PC-3 (cell line): ENCODE measurements around the gene TTLL12. TPM values are rescaled to one million over a fixed set of nuclear protein-coding genes. Genes with fewer than 3 reads are reported as not detected.
"Not testable (repeated sequence)": the region's sequence is repeated elsewhere in the genome, so short reads cannot be mapped to it uniquely, and the experiment has no call there.

Experiments used
- ATAC-seq: fragments of 200-7000 bp; cut with Tn5 transposase; 2 replicates; pipeline ENCODE4 v1.9.1; 2020; ENCODE audit warnings: mild to moderate bottlenecking, moderate library complexity
- BruUV-seq: library from RNA; stranded (reverse); fragments of 400-500 nt; replicated peaks from 2 replicates; lab custom pipeline; 2021; lab: Mats Ljungman, UMichigan
- CTCF ChIA-PET: fragments of 300-600 bp; sonication (Branson Sonifier 250); formaldehyde crosslinking; loops from one replicate; lab custom pipeline; 2022; ENCODE audit warnings: antibody characterized with exemption; lab: Charles Lee
- POLR2A ChIA-PET: fragments of 300-600 bp; sonication (Branson Sonifier 250); formaldehyde crosslinking; loops from one replicate; lab custom pipeline; 2022; ENCODE audit warnings: antibody characterized with exemption; ENCODE audit not compliant: unreplicated experiment; lab: Charles Lee
- DNase-seq: peaks from one replicate; pipeline ENCODE4 v3.0.0-alpha.2; 2015
- H2AFZ ChIP-seq: fragments of 300-600 bp; sonication (generic); 2 replicates; pipeline ENCODE4 v1.6.0; 2016; ENCODE audit warnings: antibody characterized with exemption, low read length
- H3F3A ChIP-seq: fragments of 300-600 bp; sonication (generic); one replicate; pipeline ENCODE4 v1.6.0; 2017; ENCODE audit warnings: antibody characterized with exemption, low read length, control low read depth, mild to moderate bottlenecking; ENCODE audit not compliant: unreplicated experiment
- H3K27ac ChIP-seq: fragments of 300-600 bp; sonication (generic); 2 replicates; pipeline ENCODE4 v1.5.1; 2016; ENCODE audit warnings: mild to moderate bottlenecking, low read length
- H3K27me3 ChIP-seq: fragments of 300-600 bp; sonication (generic); 2 replicates; pipeline ENCODE4 v1.6.1; 2016; ENCODE audit warnings: low read length, mixed read lengths
- H3K36me3 ChIP-seq: fragments of 300-600 bp; sonication (generic); 2 replicates; pipeline ENCODE4 v1.6.1; 2016; ENCODE audit warnings: low read depth, mixed run types, low read length, mixed read lengths
- H3K4me1 ChIP-seq: fragments of 300-600 bp; sonication (generic); 2 replicates; pipeline ENCODE4 v1.5.1; 2016; ENCODE audit warnings: low read length; ENCODE audit not compliant: insufficient read depth
- H3K4me2 ChIP-seq: fragments of 300-600 bp; sonication (generic); 2 replicates; pipeline ENCODE4 v1.6.0; 2016; ENCODE audit warnings: low read length
- H3K4me3 ChIP-seq: fragments of 300-600 bp; sonication (generic); 2 replicates; pipeline ENCODE4 v1.5.1; 2016; ENCODE audit warnings: mild to moderate bottlenecking, low read length, mixed read lengths
- H3K79me2 ChIP-seq: fragments of 300-600 bp; sonication (generic); 2 replicates; pipeline ENCODE4 v1.6.1; 2017; ENCODE audit warnings: low read length, mixed read lengths
- H3K9ac ChIP-seq: fragments of 300-600 bp; sonication (generic); 2 replicates; pipeline ENCODE4 v1.6.0; 2016; ENCODE audit warnings: mild to moderate bottlenecking, low read length
- H3K9me2 ChIP-seq: fragments of 300-600 bp; sonication (generic); replicated peaks from 2 replicates; pipeline ENCODE4 v1.6.1; 2016; ENCODE audit warnings: mixed run types, low read length, mixed read lengths
- H3K9me3 ChIP-seq: fragments of 300-600 bp; sonication (generic); 2 replicates; pipeline ENCODE4 v1.6.1; 2016; ENCODE audit warnings: low read length, mixed read lengths
- H4K20me1 ChIP-seq: fragments of 300-600 bp; sonication (generic); 2 replicates; pipeline ENCODE4 v1.6.1; 2016; ENCODE audit warnings: low read length, mixed read lengths
- EZH2 ChIP-seq: fragments of 300-600 bp; sonication (generic); IDR thresholded peaks from one replicate; pipeline ENCODE4 v1.6.1; 2017; ENCODE audit warnings: antibody characterized with exemption, mild to moderate bottlenecking, low read length; ENCODE audit not compliant: unreplicated experiment
- EZH2phosphoT487 ChIP-seq: fragments of 300-600 bp; sonication (generic); IDR thresholded peaks from 2 replicates; pipeline ENCODE4 v1.6.1; 2018; ENCODE audit warnings: mild to moderate bottlenecking, antibody characterized with exemption, low read length, borderline replicate concordance
- intact Hi-C: fragments of 100-400 bp; cut with micrococcal nuclease; formaldehyde crosslinking; loops from 2 replicates; pipeline ENCODE4 v1.9.0; 2023
- total RNA-seq: library from RNA; depleted of rRNA; stranded (reverse); fragments of >200 nt; gene quantifications from 2 replicates; pipeline ENCODE4 v1.2.3, GENCODE V29; 2014
- TF ChIP-seq, protein P1 (sequence below): fragments of 300-600 bp; sonication (generic); conservative IDR thresholded peaks from 2 replicates; pipeline ENCODE4 v1.5.1; 2017; ENCODE audit warnings: antibody characterized with exemption, low read depth, mild to moderate bottlenecking, low read length

Gene TTLL12
- total RNA-seq, 1 experiment from 2014 or later: 48.9 TPM

DNA sequence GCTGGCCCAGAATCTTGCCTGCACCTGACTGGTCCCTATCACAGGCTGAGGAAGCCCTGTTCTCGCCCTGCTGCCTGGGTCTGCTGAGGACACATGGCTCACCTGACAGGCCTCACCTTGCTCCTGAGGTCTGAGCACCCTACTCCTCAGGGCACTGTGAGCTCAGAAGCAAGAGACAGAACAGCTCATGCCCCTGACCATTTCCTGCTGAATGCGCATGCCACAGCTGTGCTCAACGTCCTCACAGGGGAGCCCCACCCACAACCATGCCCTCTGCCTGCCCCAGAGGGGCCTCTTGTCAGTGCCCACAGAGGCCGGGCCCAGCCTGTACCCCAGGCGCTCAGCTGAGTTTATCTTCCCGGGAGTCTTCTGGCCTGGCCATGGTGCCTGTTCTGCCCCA is 38.4 kb downstream of the TTLL12 start:
- peaks cover 5% of the 10 kb centered on the region for H3K4me1 ChIP-seq
- H3K9me2 ChIP-seq: no peaks in the 10 kb centered on the region
- no peak for TF ChIP-seq EZH2phosphoT487
- no peak overlapping the region for H3K27ac ChIP-seq
- intact Hi-C loops: no loop called here
- H3F3A ChIP-seq: no peaks in the 10 kb centered on the region
- no peak overlapping the region for H2AFZ ChIP-seq
- no peak overlapping the region for H3K4me2 ChIP-seq
- H3K4me3 ChIP-seq: no peak overlapping the region
- ATAC-seq: no peak
- no peaks in the 10 kb centered on the region for H3K36me3 ChIP-seq
- no TSS peak for BruUV-seq
- H4K20me1 ChIP-seq: no peaks in the 10 kb centered on the region
- no peaks in the 10 kb centered on the region for H3K27me3 ChIP-seq
- CTCF ChIA-PET: no interaction called here
- H3K79me2 ChIP-seq: peaks cover 21% of the 10 kb centered on the region
- H3K9me3 ChIP-seq: no peaks in the 10 kb centered on the region
- no peak overlapping the region for H3K9ac ChIP-seq
- POLR2A ChIA-PET: no interaction called here
- no peak for DNase-seq

GRCh38 chr22:43147821-43148220 is 39.1 kb downstream of the TTLL12 start:
- Histone ChIP-seq H3K27ac (no peak overlapping the region), H3K79me2 (peaks cover 17% of the 10 kb centered on the region), H4K20me1 (no peaks in the 10 kb centered on the region), H3K4me3 (no peak overlapping the region), H3K36me3 (no peaks in the 10 kb centered on the region), H3K4me2 (no peak overlapping the region), H2AFZ (no peak overlapping the region), H3K4me1 (peaks cover 7% of the 10 kb centered on the region), H3K9me3 (no peaks in the 10 kb centered on the region), H3F3A (no peaks in the 10 kb centered on the region), H3K9ac (no peak overlapping the region), H3K9me2 (no peaks in the 10 kb centered on the region), H3K27me3 (no peaks in the 10 kb centered on the region)
- ChIA-PET POLR2A (no interaction called here), CTCF (no interaction called here)
- DNase-seq (no peak), ATAC-seq (no peak)
- intact Hi-C loops: no loop called here
- TF ChIP-seq EZH2phosphoT487 (no peak), EZH2 (no peak)
- TF ChIP-seq, protein P1, sequence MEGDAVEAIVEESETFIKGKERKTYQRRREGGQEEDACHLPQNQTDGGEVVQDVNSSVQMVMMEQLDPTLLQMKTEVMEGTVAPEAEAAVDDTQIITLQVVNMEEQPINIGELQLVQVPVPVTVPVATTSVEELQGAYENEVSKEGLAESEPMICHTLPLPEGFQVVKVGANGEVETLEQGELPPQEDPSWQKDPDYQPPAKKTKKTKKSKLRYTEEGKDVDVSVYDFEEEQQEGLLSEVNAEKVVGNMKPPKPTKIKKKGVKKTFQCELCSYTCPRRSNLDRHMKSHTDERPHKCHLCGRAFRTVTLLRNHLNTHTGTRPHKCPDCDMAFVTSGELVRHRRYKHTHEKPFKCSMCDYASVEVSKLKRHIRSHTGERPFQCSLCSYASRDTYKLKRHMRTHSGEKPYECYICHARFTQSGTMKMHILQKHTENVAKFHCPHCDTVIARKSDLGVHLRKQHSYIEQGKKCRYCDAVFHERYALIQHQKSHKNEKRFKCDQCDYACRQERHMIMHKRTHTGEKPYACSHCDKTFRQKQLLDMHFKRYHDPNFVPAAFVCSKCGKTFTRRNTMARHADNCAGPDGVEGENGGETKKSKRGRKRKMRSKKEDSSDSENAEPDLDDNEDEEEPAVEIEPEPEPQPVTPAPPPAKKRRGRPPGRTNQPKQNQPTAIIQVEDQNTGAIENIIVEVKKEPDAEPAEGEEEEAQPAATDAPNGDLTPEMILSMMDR: no peak
- no TSS peak for BruUV-seq

- H3F3A ChIP-seq, H4K20me1 ChIP-seq, H3K9me2 ChIP-seq, H3K9ac ChIP-seq, H3K9me3 ChIP-seq, CTCF ChIA-PET, H3K27me3 ChIP-seq, BruUV-seq, H2AFZ ChIP-seq, H3K4me3 ChIP-seq, DNase-seq, H3K4me1 ChIP-seq, ATAC-seq, POLR2A ChIA-PET, intact Hi-C loops, H3K36me3 ChIP-seq, H3K27ac ChIP-seq, H3K4me2 ChIP-seq: not testable (repeated sequence)
- peaks cover 16% of the 10 kb centered on the region for H3K79me2 ChIP-seq
These were observed 40.6 kb downstream of the TTLL12 start for GRCh38 chr22:43146332-43146731.

DNA sequence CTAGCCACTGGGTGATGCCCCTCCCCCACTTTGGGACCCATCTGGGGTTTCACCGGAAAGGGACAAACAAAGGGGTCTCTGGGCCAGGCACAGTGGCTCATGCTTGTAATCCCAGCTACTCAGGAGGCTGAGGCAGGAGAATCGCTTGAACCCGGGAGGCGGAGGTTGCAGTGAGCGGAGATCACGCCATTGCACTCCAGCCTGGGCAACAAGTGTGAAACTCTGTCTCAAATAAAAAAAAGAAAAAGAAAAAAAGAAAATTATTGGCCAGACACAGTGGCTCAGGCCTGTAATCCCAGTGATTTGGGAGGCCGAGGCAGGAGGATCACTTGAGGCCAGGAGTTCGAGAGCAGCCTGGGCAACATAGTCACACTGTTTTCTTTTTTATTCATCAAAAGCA is 41.6 kb downstream of the TTLL12 start:
- CTCF ChIA-PET: not testable (repeated sequence)

More for the DNA sequence above, 41.6 kb downstream of the TTLL12 start:
- BruUV-seq, H3K27ac ChIP-seq, H4K20me1 ChIP-seq, DNase-seq, H3K9me2 ChIP-seq, H3K9me3 ChIP-seq, H3F3A ChIP-seq, intact Hi-C loops, H3K36me3 ChIP-seq, POLR2A ChIA-PET, ATAC-seq, H3K27me3 ChIP-seq, H3K4me2 ChIP-seq, H3K4me3 ChIP-seq, H2AFZ ChIP-seq, H3K9ac ChIP-seq, H3K4me1 ChIP-seq: not testable (repeated sequence)
- H3K79me2 ChIP-seq: peaks cover 26% of the 10 kb centered on the region
